A549 (cell line): ENCODE results near the gene MIXL1.

Experiments used
- CBX8 ChIP-seq: fragments of 200-600 bp; sonication (generic); IDR thresholded peaks from 2 replicates; pipeline ENCODE4 v1.6.1; 2016
- CTCF ChIP-seq: fragments of >200 bp; sonication (Bioruptor Twin); formaldehyde crosslinking; IDR thresholded peaks from 3 replicates; pipeline ENCODE4 v1.5.1; 2016
- E2F6 ChIP-seq: IDR thresholded peaks from 2 replicates; pipeline ENCODE4 v1.6.1; 2012; ENCODE audit warnings: low read depth, borderline replicate concordance
- EHMT2 ChIP-seq: fragments of 200-600 bp; sonication (generic); IDR thresholded peaks from 2 replicates; pipeline ENCODE4 v1.6.1; 2016; ENCODE audit warnings: antibody characterized with exemption, low read depth, mild to moderate bottlenecking, moderate library complexity
- GATA3 ChIP-seq: IDR thresholded peaks from 2 replicates; pipeline ENCODE4 v1.6.1; 2012; ENCODE audit warnings: borderline replicate concordance
- KDM1A ChIP-seq: fragments of 200-600 bp; sonication (generic); IDR thresholded peaks from 2 replicates; pipeline ENCODE4 v1.6.1; 2016; ENCODE audit warnings: low read depth, mild to moderate bottlenecking
- MAFK ChIP-seq: fragments of 450-650 bp; IDR thresholded peaks from 2 replicates; pipeline ENCODE4 v1.6.1; 2014; ENCODE audit not compliant: partially characterized antibody
- POLR2A ChIP-seq: IDR thresholded peaks from 2 replicates; pipeline ENCODE4 v1.6.1; 2012; ENCODE audit warnings: mild to moderate bottlenecking, low read length
- RAD21 ChIP-seq, 2 experiments: fragments of >200 bp in 1 of 2; sonication (Bioruptor Twin) in 1 of 2; formaldehyde crosslinking in 1 of 2; IDR thresholded peaks in 1 of 2; conservative IDR thresholded peaks in 1 of 2; 2 replicates in 1 of 2; 3 replicates in 1 of 2; pipeline ENCODE4 v1.6.1; 2012 to 2018; ENCODE audit warnings: inconsistent platforms in 1 of 2
- REST ChIP-seq: fragments of 200-600 bp; sonication (generic); IDR thresholded peaks from 2 replicates; pipeline ENCODE4 v1.6.1; 2016; ENCODE audit warnings: antibody characterized with exemption, mild to moderate bottlenecking, moderate library complexity
- SREBF2 ChIP-seq: fragments of 450-650 bp; IDR thresholded peaks from 2 replicates; pipeline ENCODE4 v1.6.1; 2014; ENCODE audit warnings: mild to moderate bottlenecking, moderate library complexity
- ZNF302 ChIP-seq: fragments of 250-450 bp; sonication (Bioruptor Pico); IDR thresholded peaks from 2 replicates; pipeline ENCODE4 v1.9.0; 2021; ENCODE audit warnings: inconsistent platforms, mild to moderate bottlenecking, moderate library complexity
- TF ChIP-seq, protein P1 (sequence below): fragments of >200 bp; sonication (Bioruptor Twin); formaldehyde crosslinking; IDR thresholded peaks from 3 replicates; pipeline ENCODE4 v1.6.1; 2016

DNA sequence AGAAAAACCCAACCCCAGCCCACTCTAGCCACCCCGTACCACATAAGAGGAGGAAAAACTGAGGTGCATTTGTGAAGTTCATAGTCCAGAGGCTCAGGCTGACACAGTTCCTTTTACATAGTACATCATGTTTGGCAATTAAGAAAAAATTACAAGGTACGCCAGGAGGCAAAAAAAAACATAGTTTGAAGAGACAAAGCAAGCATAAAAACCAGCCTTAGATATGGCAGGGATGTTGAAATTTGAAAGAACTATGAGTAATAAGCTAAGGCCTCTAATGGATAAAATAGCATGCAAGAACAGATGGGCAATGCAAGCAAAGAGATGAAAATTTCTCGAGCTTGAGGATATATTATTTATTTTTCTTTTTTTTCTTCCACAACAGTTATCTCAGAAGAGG lies 31.9 kb downstream of the MIXL1 start:
- TF ChIP-seq MAFK (no peak), CTCF (no peak), RAD21 (conservative IDR thresholded peaks at IDR 0.05 in 1 of 2, IDR thresholded peaks at IDR 0.05 in 1 of 2) (no peak), ZNF302 (CRISPR knock-in tag) (no peak), GATA3 (no peak), SREBF2 (no peak), E2F6 (no peak), EHMT2 (no peak), KDM1A (no peak), REST (no peak), CBX8 (no peak), POLR2A (no peak)
- TF ChIP-seq, protein P1, sequence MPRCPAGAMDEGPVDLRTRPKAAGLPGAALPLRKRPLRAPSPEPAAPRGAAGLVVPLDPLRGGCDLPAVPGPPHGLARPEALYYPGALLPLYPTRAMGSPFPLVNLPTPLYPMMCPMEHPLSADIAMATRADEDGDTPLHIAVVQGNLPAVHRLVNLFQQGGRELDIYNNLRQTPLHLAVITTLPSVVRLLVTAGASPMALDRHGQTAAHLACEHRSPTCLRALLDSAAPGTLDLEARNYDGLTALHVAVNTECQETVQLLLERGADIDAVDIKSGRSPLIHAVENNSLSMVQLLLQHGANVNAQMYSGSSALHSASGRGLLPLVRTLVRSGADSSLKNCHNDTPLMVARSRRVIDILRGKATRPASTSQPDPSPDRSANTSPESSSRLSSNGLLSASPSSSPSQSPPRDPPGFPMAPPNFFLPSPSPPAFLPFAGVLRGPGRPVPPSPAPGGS, result no peak
